ENCODE data around the gene BCAS4.

The BCAS4 gene

GRCh38 chr20:50885781-50886180 lies 90.9 kb downstream of the BCAS4 start:
- TF ChIP-seq CREB1 (IDR thresholded peaks at IDR 0.05; ENCODE audit: low read depth), result no peak
- no peak for TF ChIP-seq NFIC (IDR thresholded peaks at IDR 0.05)
- TF ChIP-seq USF1 (IDR thresholded peaks at IDR 0.05), result no peak
- no peak for TF ChIP-seq TEAD4 (IDR thresholded peaks at IDR 0.05)
- TF ChIP-seq CEBPB (IDR thresholded peaks at IDR 0.05), result no peak
- no peak for TF ChIP-seq EP300 (IDR thresholded peaks at IDR 0.05; ENCODE audit: borderline replicate concordance)
- no peak for TF ChIP-seq YY1 (IDR thresholded peaks at IDR 0.05; ENCODE audit: low read depth)
- TF ChIP-seq TAF1 (IDR thresholded peaks at IDR 0.05; ENCODE audit: low read depth), result no peak
- no peak for TF ChIP-seq ZBTB7A (IDR thresholded peaks at IDR 0.05; ENCODE audit: low read depth)
- TF ChIP-seq EGR1 (IDR thresholded peaks at IDR 0.05), result no peak
- TF ChIP-seq TCF12 (IDR thresholded peaks at IDR 0.05; ENCODE audit: low read depth), result no peak
- TF ChIP-seq, protein P1, sequence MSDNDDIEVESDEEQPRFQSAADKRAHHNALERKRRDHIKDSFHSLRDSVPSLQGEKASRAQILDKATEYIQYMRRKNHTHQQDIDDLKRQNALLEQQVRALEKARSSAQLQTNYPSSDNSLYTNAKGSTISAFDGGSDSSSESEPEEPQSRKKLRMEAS (IDR thresholded peaks at IDR 0.05), result no peak
- TF ChIP-seq RAD21 (IDR thresholded peaks at IDR 0.05; ENCODE audit: low read depth), result no peak
- no peak for TF ChIP-seq FOXM1 (IDR thresholded peaks at IDR 0.05; ENCODE audit: borderline replicate concordance, low read depth)
- TF ChIP-seq REST (IDR thresholded peaks at IDR 0.05; ENCODE audit: low read depth), result no peak

GRCh38 chr20:50886184-50886790 lies 91.4 kb downstream of the BCAS4 start:
- TF ChIP-seq CEBPB (IDR thresholded peaks at IDR 0.05) (no peak), CREB1 (IDR thresholded peaks at IDR 0.05; ENCODE audit: low read depth) (no peak), USF1 (IDR thresholded peaks at IDR 0.05) (no peak), TAF1 (IDR thresholded peaks at IDR 0.05; ENCODE audit: low read depth) (no peak), REST (IDR thresholded peaks at IDR 0.05; ENCODE audit: low read depth) (no peak), FOXM1 (IDR thresholded peaks at IDR 0.05; ENCODE audit: borderline replicate concordance, low read depth) (no peak), RAD21 (IDR thresholded peaks at IDR 0.05; ENCODE audit: low read depth) (no peak), NFIC (IDR thresholded peaks at IDR 0.05) (no peak), TEAD4 (IDR thresholded peaks at IDR 0.05) (no peak), EP300 (IDR thresholded peaks at IDR 0.05; ENCODE audit: borderline replicate concordance) (no peak), TCF12 (IDR thresholded peaks at IDR 0.05; ENCODE audit: low read depth) (no peak), YY1 (IDR thresholded peaks at IDR 0.05; ENCODE audit: low read depth) (no peak), EGR1 (IDR thresholded peaks at IDR 0.05) (no peak), ZBTB7A (IDR thresholded peaks at IDR 0.05; ENCODE audit: low read depth) (no peak)
- TF ChIP-seq, protein P1 (IDR thresholded peaks at IDR 0.05), result no peak

DNA sequence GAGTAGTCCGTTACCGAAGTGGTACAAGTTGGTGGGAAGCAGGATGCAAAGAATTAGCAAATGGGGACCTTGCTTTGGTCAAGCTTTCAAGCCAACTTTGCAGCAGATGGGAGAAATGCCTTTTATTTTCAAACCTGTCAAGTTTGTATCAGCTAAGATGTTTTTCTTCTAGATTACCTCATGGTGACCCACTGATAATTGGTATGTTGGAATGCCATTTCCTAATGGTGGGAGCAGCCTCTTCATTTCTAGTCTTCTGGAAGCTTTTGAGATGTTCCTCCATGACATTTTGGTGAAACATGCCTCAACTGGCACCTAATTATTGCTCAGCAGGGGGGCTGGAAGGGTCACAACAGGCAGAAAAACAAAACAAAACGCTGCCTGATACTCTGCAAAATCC lies 92.7 kb downstream of the BCAS4 start:
- no peak for TF ChIP-seq FOXM1 (IDR thresholded peaks at IDR 0.05; ENCODE audit: borderline replicate concordance, low read depth)
- TF ChIP-seq YY1 (IDR thresholded peaks at IDR 0.05; ENCODE audit: low read depth), result no peak
- TF ChIP-seq, protein P1 (IDR thresholded peaks at IDR 0.05), result no peak
- no peak for TF ChIP-seq TEAD4 (IDR thresholded peaks at IDR 0.05)
- no peak for TF ChIP-seq RAD21 (IDR thresholded peaks at IDR 0.05; ENCODE audit: low read depth)

DNA sequence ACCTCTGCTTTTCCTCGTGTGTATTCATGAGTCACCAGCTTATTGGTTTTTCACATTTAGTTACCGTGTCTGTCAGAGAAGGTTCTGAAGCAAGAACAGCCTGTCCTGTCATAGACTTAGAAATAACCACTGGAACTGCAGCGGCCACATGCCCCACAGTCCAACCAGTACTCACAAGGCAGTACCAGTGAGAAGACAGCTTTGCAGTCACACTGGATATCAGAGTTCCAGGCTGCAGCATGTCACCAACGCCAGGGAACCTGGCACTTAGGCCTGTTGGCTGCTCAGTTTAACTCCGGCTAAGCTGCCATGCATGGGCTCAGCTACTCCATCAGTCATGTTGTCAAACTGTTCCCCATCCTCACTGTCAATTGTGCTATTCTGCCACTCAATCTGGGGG lies 96.3 kb downstream of the BCAS4 start:
- TF ChIP-seq YY1 (IDR thresholded peaks at IDR 0.05; ENCODE audit: low read depth), result no peak

DNA sequence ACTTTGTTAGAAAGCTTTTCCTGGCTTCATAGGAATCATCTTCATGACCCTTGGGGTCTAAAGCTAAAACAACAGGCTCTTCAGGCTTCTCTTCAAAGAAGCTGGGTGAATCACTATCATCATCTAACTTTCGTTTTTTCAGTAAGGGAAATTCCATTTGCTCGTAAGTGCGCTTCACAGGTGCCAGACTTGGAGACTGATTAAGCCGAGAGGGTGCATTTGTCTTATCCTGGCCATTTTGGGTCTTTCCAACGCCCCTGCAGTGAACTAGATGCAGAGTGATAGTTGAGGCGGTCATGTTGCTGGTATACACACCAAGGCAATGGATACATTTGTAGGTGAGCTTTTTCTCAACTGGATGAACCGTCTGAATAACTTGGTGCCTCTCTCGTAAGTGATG lies 97.5 kb downstream of the BCAS4 start:
- TF ChIP-seq YY1 (IDR thresholded peaks at IDR 0.05; ENCODE audit: low read depth) (no peak), USF1 (IDR thresholded peaks at IDR 0.05) (no peak), ZBTB7A (IDR thresholded peaks at IDR 0.05; ENCODE audit: low read depth) (no peak)

DNA sequence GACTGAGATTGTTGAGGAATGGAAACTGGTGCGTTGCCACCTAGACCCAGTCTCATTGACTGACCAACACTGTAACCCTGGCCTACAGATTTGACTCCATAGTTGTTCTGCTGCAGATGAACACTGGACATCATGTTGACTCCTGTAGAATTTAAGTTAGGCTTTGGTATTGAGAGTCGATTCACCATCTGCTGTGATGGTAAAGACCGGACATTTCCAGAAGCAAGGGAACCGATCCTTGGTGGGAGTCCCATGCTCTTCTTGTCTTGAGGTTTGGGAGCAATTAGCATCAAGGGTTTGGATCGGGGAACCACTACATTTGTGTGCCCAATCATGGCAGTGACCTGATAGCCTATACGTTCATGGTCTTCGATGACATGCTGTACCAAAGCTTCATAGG lies 98.8 kb downstream of the BCAS4 start:
- TF ChIP-seq CREB1 (IDR thresholded peaks at IDR 0.05; ENCODE audit: low read depth) (no peak), CEBPB (IDR thresholded peaks at IDR 0.05) (no peak)

Data from Ishikawa (cell line).